ENCODE data around the gene CFL2.

DNA sequence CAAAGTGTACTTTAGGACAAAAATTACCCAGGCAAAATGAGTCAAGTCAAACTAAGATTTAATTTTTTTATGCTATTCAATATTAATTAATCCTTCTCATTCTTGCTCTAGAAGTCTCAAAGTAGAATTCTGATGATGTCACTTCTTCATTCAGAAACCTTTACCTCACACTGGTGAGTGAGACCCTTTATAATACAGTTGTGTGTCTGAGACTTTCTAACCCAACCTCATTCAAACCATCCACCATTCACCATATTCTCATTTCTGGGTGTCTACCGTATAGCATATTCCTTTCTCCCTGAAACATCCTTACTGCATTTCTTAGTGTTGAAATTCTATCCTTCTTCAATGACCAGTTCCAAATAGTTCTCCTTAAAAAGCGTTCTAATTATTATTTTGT is 40.8 kb upstream of the CFL2 start:
- TF ChIP-seq POLR2AphosphoS5 (IDR thresholded peaks at IDR 0.05) (no peak), CTCF (IDR thresholded peaks at IDR 0.05 in 8 of 11, conservative IDR thresholded peaks at IDR 0.05 in 3 of 11) (no peak)

All from spleen (tissue), 7 donors.